Esophagus muscularis mucosa (tissue), 4 donors: Measurements from ENCODE around the gene CAMK2N2. TPM values are rescaled to one million over a fixed set of nuclear protein-coding genes. Genes with fewer than 3 reads are reported as not detected.

ENCODE experiments used
- DNase-seq: peaks from one replicate; pipeline ENCODE4 v3.0.0-alpha.2; 2017; ENCODE audit errors: extremely low spot score
- H3K27ac ChIP-seq, 4 donors: fragments of 200-600 bp; sonication (generic); replicated peaks in 1 of 4; 1 replicate in 3 of 4; 2 replicates in 1 of 4; pipeline ENCODE4 v1.5.1; 2016 to 2019; ENCODE audit warnings: mild to moderate bottlenecking in 1 of 4
- H3K27me3 ChIP-seq, 4 donors: fragments of 200-600 bp; sonication (generic); one replicate each; pipeline versions ENCODE4 v1.5.1 to v1.6.0; 2016 to 2019
- H3K36me3 ChIP-seq, 4 donors: fragments of 200-600 bp; sonication (generic); one replicate each; pipeline ENCODE4 v1.5.1; 2016 to 2019
- H3K4me1 ChIP-seq, 4 donors: fragments of 200-600 bp; sonication (generic); one replicate each; pipeline ENCODE4 v1.5.1; 2016 to 2019
- H3K4me3 ChIP-seq, 4 donors: fragments of 200-600 bp; sonication (generic); 1 replicate in 2 of 4; 2 replicates in 2 of 4; pipeline ENCODE4 v1.5.1; 2016 to 2019; ENCODE audit warnings: mild to moderate bottlenecking in 4 of 4, moderate library complexity in 1 of 4
- H3K9me3 ChIP-seq, 4 donors: fragments of 200-600 bp; sonication (generic); 1 replicate in 3 of 4; 2 replicates in 1 of 4; pipeline ENCODE4 v1.5.1; 2016 to 2019
- CTCF ChIP-seq, 3 experiments: fragments of 200-600 bp in 2 of 3; fragments of 450-650 bp in 1 of 3; sonication (generic) in 2 of 3; IDR thresholded peaks; one replicate each; pipeline ENCODE4 v1.5.1; 2017 to 2019; ENCODE audit warnings: antibody characterized with exemption in 3 of 3, mild to moderate bottlenecking in 2 of 3, moderate library complexity in 1 of 3
- EP300 ChIP-seq: sonication (generic); formaldehyde crosslinking; IDR thresholded peaks from one replicate; pipeline ENCODE4 v1.6.1; 2017; ENCODE audit warnings: antibody characterized with exemption
- POLR2A ChIP-seq: fragments of 450-650 bp; IDR thresholded peaks from one replicate; pipeline ENCODE4 v1.6.1; 2017; ENCODE audit warnings: antibody characterized with exemption, moderate library complexity, mild to moderate bottlenecking, low read depth
- POLR2AphosphoS5 ChIP-seq, 2 donors: sonication (generic); formaldehyde crosslinking; IDR thresholded peaks; one replicate each; pipeline ENCODE4 v1.6.1; 2017; ENCODE audit warnings: antibody characterized with exemption in 2 of 2
- WGBS: methylation state at CpG from one replicate; pipeline ENCODE4 v1.1.5; 2018; 5-methylcytosine and 5-hydroxymethylcytosine counted together
- intact Hi-C: fragments of 100-400 bp; cut with DNase I; formaldehyde crosslinking; loops from one replicate; pipeline ENCODE4 v1.15.1; 2023
- small RNA-seq, 3 donors: library from RNA; depleted of rRNA; stranded (forward); fragments of <200 nt; gene quantifications; one replicate each; pipeline ENCODE3, GENCODE V24; 2016
- total RNA-seq, 4 donors: library from RNA; depleted of rRNA; stranded (reverse); fragments of >200 nt; gene quantifications; one replicate each; pipeline versions ENCODE4 v1.1.0 to v1.2.1, GENCODE V29; 2016

CAMK2N2 gene
- total RNA-seq, 4 donors from 2014 or later: not detected

GRCh38 chr3:184211718-184212117 is 49.6 kb downstream of the CAMK2N2 start:
- H3K27ac ChIP-seq: no peak overlapping the region
- no peaks in the 10 kb centered on the region for H3K36me3 ChIP-seq
- H3K4me3 ChIP-seq: no peak overlapping the region
- H3K27me3 ChIP-seq: peaks cover 0 to 9% (median 2%) of the 10 kb centered on the region in 4 donors
- no peak for DNase-seq
- TF ChIP-seq EP300 (no peak), POLR2AphosphoS5 (IDR thresholded peaks at IDR 0.05) (no peak), CTCF (IDR thresholded peaks at IDR 0.05) (no peak)
- H3K9me3 ChIP-seq: no peaks in the 10 kb centered on the region
- H3K4me1 ChIP-seq: peaks cover 0 to 12% (median 10%) of the 10 kb centered on the region in 4 donors
- intact Hi-C loops: no loop called here
- WGBS: 82% methylated on average over 5 of the region's 5 CpGs

- intact Hi-C loops: no loop called here
- Histone ChIP-seq H3K27me3 (peaks cover 0 to 14% (median 2%) of the 10 kb centered on the region in 4 donors), H3K4me3 (no peak overlapping the region), H3K27ac (no peak overlapping the region), H3K4me1 (peaks cover 0 to 12% (median 10%) of the 10 kb centered on the region in 4 donors), H3K36me3 (no peaks in the 10 kb centered on the region), H3K9me3 (no peaks in the 10 kb centered on the region)
- no peak for DNase-seq
- WGBS: 80% methylated on average over 5 of the region's 5 CpGs
- TF ChIP-seq EP300 (no peak), POLR2AphosphoS5 (IDR thresholded peaks at IDR 0.05) (no peak), POLR2A (no peak), CTCF (IDR thresholded peaks at IDR 0.05) (no peak)
Measured at GRCh38 chr3:184211297-184211696, 50.1 kb downstream of the CAMK2N2 start.

Small RNA genes lying within 50 kb of the gene (small RNA-seq; reads per million reads assigned to genes)
- 0 to 0.17 (median 0) reads per million in 3 donors for gene MIR1224

Other genes starting within 250 kb of the CAMK2N2 start
- 10 to 100 TPM in 3 of 4 donors, 1 to 10 TPM in 1; 9.8 to 20.2 (median 17.6) TPM for gene ABCC5, start 243.7 kb downstream of the CAMK2N2 start, total RNA-seq
- gene HTR3D, start 229.8 kb downstream of the CAMK2N2 start, total RNA-seq: not detected
- gene HTR3C, start 208.5 kb downstream of the CAMK2N2 start, total RNA-seq: not detected
- gene HTR3E, start 164.5 kb downstream of the CAMK2N2 start, total RNA-seq: not detected
- 10 to 100 TPM; 29.3 to 39.5 (median 33.8) TPM for gene EIF2B5, start 126.2 kb downstream of the CAMK2N2 start, total RNA-seq
- gene DVL3, start 106.2 kb downstream of the CAMK2N2 start, total RNA-seq: 100 to 1,000 TPM in 2 of 4 donors, 10 to 100 TPM in 2; 64.0 to 119 (median 86.3) TPM
- 100 to 1,000 TPM; 258 to 397 (median 298) TPM for gene AP2M1, start 86.7 kb downstream of the CAMK2N2 start, total RNA-seq
- gene ABCF3, start 75.4 kb downstream of the CAMK2N2 start, total RNA-seq: 10 to 100 TPM; 34.8 to 43.2 (median 36.9) TPM
- gene VWA5B2, start 32.0 kb downstream of the CAMK2N2 start, total RNA-seq: under 1 TPM in 3 of 4 donors, not detected in 1; 0.17 to 0.33 (median 0.32) TPM
- gene ALG3, start 12.6 kb downstream of the CAMK2N2 start, total RNA-seq: 10 to 100 TPM; 35.6 to 48.5 (median 39.8) TPM
- gene EEF1AKMT4, start 11.9 kb downstream of the CAMK2N2 start, total RNA-seq: 1 to 10 TPM; 3.3 to 4.9 (median 3.7) TPM
- gene ECE2, start 14.5 kb upstream of the CAMK2N2 start, total RNA-seq: under 1 TPM; 0.42 to 0.69 (median 0.56) TPM
- 100 to 1,000 TPM; 252 to 356 (median 274) TPM for gene PSMD2, start 37.7 kb upstream of the CAMK2N2 start, total RNA-seq
- 100 to 1,000 TPM; 291 to 418 (median 360) TPM for gene EIF4G1, start 53.1 kb upstream of the CAMK2N2 start, total RNA-seq
- 10 to 100 TPM; 40.3 to 71.0 (median 59.9) TPM for gene FAM131A, start 76.0 kb upstream of the CAMK2N2 start, total RNA-seq
- 1 to 10 TPM; 1.8 to 3.4 (median 2.7) TPM for gene CLCN2, start 100.1 kb upstream of the CAMK2N2 start, total RNA-seq
- gene POLR2H, start 100.2 kb upstream of the CAMK2N2 start, total RNA-seq: 10 to 100 TPM; 36.0 to 52.1 (median 40.4) TPM
- gene THPO, start 116.7 kb upstream of the CAMK2N2 start, total RNA-seq: 1 to 10 TPM in 1 of 4 donors, under 1 TPM in 3; 0.40 to 1.3 (median 0.64) TPM
- gene CHRD, start 118.5 kb upstream of the CAMK2N2 start, total RNA-seq: 10 to 100 TPM; 12.3 to 17.6 (median 16.8) TPM